Muscle layer of colon (tissue), 2 donors: ENCODE data around the gene CCNH.

Experiments
- H3K27ac ChIP-seq: one replicate; pipeline ENCODE4 v1.7.0; 2013; ENCODE audit warnings: low read depth, mild to moderate bottlenecking, low read length, moderate library complexity
- H3K27me3 ChIP-seq, 2 donors: one replicate each; pipeline ENCODE4 v1.7.0; 2013; ENCODE audit warnings: low read length in 2 of 2, mild to moderate bottlenecking in 2 of 2; ENCODE audit not compliant: insufficient read depth in 2 of 2, control insufficient read depth in 1 of 2
- H3K36me3 ChIP-seq: one replicate; pipeline ENCODE4 v1.7.0; 2013; ENCODE audit warnings: mild to moderate bottlenecking, low read length; ENCODE audit not compliant: insufficient read depth
- H3K4me1 ChIP-seq: one replicate; pipeline ENCODE4 v1.7.0; 2013; ENCODE audit warnings: mild to moderate bottlenecking, low read length; ENCODE audit not compliant: insufficient read depth
- H3K4me3 ChIP-seq, 2 donors: one replicate each; pipeline ENCODE4 v1.7.0; 2013; ENCODE audit warnings: low read length in 2 of 2, low read depth in 1 of 2, mild to moderate bottlenecking in 1 of 2, moderate library complexity in 1 of 2
- H3K9ac ChIP-seq: one replicate; pipeline ENCODE4 v1.7.0; 2013; ENCODE audit warnings: low read length
- H3K9me3 ChIP-seq: one replicate; pipeline ENCODE4 v1.7.0; 2013; ENCODE audit warnings: mild to moderate bottlenecking, low read length
- donor health status: abdominal sarcoma.
- donor health status: Adenocarcinoma of cecum.

The CCNH gene

DNA sequence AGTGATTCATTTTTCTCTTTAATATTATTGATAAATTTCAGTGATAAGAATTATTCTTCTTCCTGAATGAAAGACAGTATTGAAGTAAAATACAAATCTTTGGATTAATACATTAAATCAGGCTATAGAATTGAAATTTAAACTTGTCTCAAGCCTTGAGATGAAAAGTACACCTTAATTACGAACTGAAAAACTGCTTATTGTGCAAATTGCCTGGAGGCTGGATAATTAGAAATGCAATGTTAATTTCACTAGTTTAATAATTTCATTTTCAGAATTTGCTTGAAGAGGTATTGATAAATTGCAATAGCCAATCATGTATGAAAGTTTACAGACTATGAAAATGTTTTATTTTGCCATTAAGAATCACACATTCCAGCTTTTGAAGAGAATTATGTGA lies 11.0 kb upstream of the CCNH start:
- H3K27me3 ChIP-seq, result no peaks in the 10 kb centered on the region
- no peak overlapping the region for H3K27ac ChIP-seq
- H3K36me3 ChIP-seq, result no peaks in the 10 kb centered on the region
- no peak overlapping the region for H3K4me3 ChIP-seq
- no peaks in the 10 kb centered on the region for H3K4me1 ChIP-seq
- H3K9me3 ChIP-seq, result no peaks in the 10 kb centered on the region
- no peak overlapping the region for H3K9ac ChIP-seq

DNA sequence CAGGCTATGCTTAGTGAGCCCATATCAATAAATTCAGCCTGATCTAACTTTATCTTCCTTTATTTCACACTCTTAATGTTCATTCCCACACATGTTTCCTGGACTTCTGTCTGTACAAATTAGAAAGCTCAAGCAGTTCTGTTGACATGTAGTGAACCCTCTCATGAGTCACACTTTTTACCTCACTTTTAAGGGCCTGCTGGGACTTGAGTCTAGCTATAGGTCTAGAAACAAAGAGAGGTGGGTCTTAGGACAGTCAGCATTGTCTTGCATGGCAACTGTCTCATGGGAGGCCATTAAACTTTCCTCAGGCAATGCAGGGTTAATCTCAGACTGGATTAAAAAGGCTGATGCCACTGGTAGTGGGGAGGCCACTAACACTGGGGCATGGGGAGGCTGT lies 8.6 kb upstream of the CCNH start:
- H3K9me3 ChIP-seq, result no peaks in the 10 kb centered on the region
- H3K4me3 ChIP-seq, result no peak overlapping the region
- H3K9ac ChIP-seq, result no peak overlapping the region
- H3K27me3 ChIP-seq, result no peaks in the 10 kb centered on the region
- H3K4me1 ChIP-seq, result no peaks in the 10 kb centered on the region
- H3K27ac ChIP-seq, result no peak overlapping the region
- H3K36me3 ChIP-seq, result no peaks in the 10 kb centered on the region

DNA sequence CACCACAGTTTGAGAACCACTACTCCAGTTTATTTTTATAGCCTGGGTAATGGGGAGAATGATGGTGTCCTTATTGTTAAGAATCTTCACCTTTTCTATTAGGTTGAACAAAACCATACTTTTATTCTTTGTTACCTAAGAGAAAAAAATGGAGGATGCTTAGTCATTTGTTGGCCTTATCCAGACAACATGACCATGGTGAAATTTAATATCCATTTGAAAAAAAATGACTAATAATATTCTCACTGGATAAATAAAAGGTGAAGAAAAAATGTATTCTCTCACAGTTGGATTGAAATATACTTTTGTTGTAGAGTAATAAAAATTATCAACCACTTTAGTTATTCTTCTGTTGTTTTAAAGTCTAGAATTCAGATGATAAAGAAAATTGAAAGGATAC lies 5.8 kb upstream of the CCNH start:
- no peak overlapping the region for H3K4me3 ChIP-seq
- no peaks in the 10 kb centered on the region for H3K36me3 ChIP-seq
- H3K27ac ChIP-seq, result no peak overlapping the region
- H3K27me3 ChIP-seq, result no peaks in the 10 kb centered on the region
- no peak overlapping the region for H3K9ac ChIP-seq
- H3K9me3 ChIP-seq, result no peaks in the 10 kb centered on the region
- H3K4me1 ChIP-seq, result peaks cover under 1% of the 10 kb centered on the region

- Histone ChIP-seq H3K4me1 (peaks cover 19% of the 10 kb centered on the region), H3K27me3 (no peaks in the 10 kb centered on the region), H3K9ac (peak overlapping the region; percentile 100), H3K9me3 (no peaks in the 10 kb centered on the region), H3K4me3 (peak overlapping the region; percentile 42 to 97), H3K36me3 (peaks cover 15% of the 10 kb centered on the region), H3K27ac (peak overlapping the region; percentile 81)
Observed at GRCh38 chr5:87413343-87413645, 564 bp upstream of the CCNH start.

DNA sequence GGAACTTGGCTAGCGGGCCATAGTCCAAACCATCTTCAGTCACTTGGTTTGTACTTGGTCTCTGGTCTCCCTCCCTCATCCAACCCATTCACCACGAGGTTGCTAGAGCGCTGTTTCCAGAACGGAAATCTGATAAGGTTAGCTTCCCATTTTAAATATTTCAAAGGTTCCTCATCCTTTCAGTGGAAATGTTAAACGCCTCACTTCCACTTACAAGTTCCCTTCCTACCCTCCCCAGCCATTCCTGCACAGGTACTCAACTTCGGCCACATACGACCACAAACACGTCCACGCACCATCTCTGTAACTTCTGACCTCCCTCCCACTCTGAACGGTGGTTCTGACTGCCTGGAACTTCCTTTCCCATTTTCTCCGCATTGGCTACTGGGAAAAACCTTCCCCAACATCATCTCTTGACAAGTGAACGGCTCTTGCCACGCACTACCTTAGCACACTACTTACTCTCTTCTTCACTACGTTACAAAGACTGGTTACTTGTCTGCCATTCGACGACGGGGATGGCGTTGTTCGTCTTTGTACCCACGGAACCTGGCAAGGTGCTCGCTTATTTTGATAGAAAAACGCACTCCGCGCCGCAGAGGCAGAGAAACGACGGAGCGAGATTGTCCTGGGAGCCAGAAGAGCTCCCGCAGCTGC lies 629 bp downstream of the CCNH start:
- peak overlapping the region; percentile 99 for H3K27ac ChIP-seq
- H3K4me3 ChIP-seq, result peak overlapping the region; percentile 83 to 97
- peak overlapping the region; percentile 100 for H3K9ac ChIP-seq
- H3K9me3 ChIP-seq, result no peaks in the 10 kb centered on the region
- no peaks in the 10 kb centered on the region for H3K27me3 ChIP-seq
- peaks cover 25% of the 10 kb centered on the region for H3K36me3 ChIP-seq
- H3K4me1 ChIP-seq, result peaks cover 19% of the 10 kb centered on the region

DNA sequence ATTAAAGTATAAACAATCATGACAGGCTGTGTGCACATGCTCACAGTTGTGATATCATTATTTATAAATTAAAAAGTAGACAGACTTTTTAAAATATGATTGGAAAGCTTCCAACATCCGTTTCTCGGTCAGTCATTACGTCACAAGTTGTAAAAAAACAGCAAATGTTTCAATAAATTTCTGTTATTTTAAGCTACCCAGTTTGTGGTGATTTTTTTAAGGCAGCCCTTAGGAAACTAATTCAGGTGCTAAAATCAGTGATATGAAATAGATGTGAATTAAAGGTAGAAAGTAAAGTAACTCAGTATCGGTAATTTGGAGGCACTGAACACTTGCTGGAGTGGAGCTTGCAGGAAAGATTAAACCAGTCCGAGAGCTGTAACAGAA lies 1.2 kb downstream of the CCNH start:
- H3K9ac ChIP-seq, result peak overlapping the region; percentile 100
- peaks cover 30% of the 10 kb centered on the region for H3K36me3 ChIP-seq
- no peaks in the 10 kb centered on the region for H3K27me3 ChIP-seq
- H3K9me3 ChIP-seq, result no peaks in the 10 kb centered on the region
- H3K27ac ChIP-seq, result peak overlapping the region; percentile 99
- H3K4me1 ChIP-seq, result peaks cover 19% of the 10 kb centered on the region
- peak overlapping the region; percentile 46 to 97 for H3K4me3 ChIP-seq

- no peaks in the 10 kb centered on the region for H3K9me3 ChIP-seq
- no peak overlapping the region for H3K9ac ChIP-seq
- peaks cover 34% of the 10 kb centered on the region for H3K36me3 ChIP-seq
- H3K27me3 ChIP-seq, result no peaks in the 10 kb centered on the region
- peak overlapping the region; percentile 32 for H3K27ac ChIP-seq
- H3K4me1 ChIP-seq, result peaks cover 19% of the 10 kb centered on the region
- peak overlapping the region in 1 of 2 donors; percentile 4 for H3K4me3 ChIP-seq
Observed at GRCh38 chr5:87410931-87411330, 1.8 kb downstream of the CCNH start.

GRCh38 chr5:87408204-87408603 lies 4.5 kb downstream of the CCNH start:
- Histone ChIP-seq H3K4me3 (no peak overlapping the region), H3K4me1 (peaks cover 16% of the 10 kb centered on the region), H3K9me3 (no peaks in the 10 kb centered on the region), H3K36me3 (peaks cover 51% of the 10 kb centered on the region), H3K27me3 (no peaks in the 10 kb centered on the region), H3K27ac (no peak overlapping the region), H3K9ac (no peak overlapping the region)

GRCh38 chr5:87405472-87406155 lies 7.1 kb downstream of the CCNH start:
- no peak overlapping the region for H3K9ac ChIP-seq
- peaks cover under 1% of the 10 kb centered on the region for H3K4me1 ChIP-seq
- H3K27me3 ChIP-seq, result no peaks in the 10 kb centered on the region
- no peaks in the 10 kb centered on the region for H3K9me3 ChIP-seq
- peaks cover 60% of the 10 kb centered on the region for H3K36me3 ChIP-seq
- no peak overlapping the region for H3K4me3 ChIP-seq
- H3K27ac ChIP-seq, result no peak overlapping the region

- H3K27me3 ChIP-seq, result no peaks in the 10 kb centered on the region
- no peak overlapping the region for H3K27ac ChIP-seq
- no peak overlapping the region for H3K9ac ChIP-seq
- no peaks in the 10 kb centered on the region for H3K4me1 ChIP-seq
- H3K36me3 ChIP-seq, result peaks cover 62% of the 10 kb centered on the region
- no peaks in the 10 kb centered on the region for H3K9me3 ChIP-seq
- H3K4me3 ChIP-seq, result no peak overlapping the region
Observed at GRCh38 chr5:87404359-87404758, 8.4 kb downstream of the CCNH start.

GRCh38 chr5:87403899-87404298 lies 8.8 kb downstream of the CCNH start:
- H3K9me3 ChIP-seq, result no peaks in the 10 kb centered on the region
- H3K27me3 ChIP-seq, result no peaks in the 10 kb centered on the region
- H3K36me3 ChIP-seq, result peaks cover 62% of the 10 kb centered on the region
- no peak overlapping the region for H3K4me3 ChIP-seq
- no peak overlapping the region for H3K27ac ChIP-seq
- H3K9ac ChIP-seq, result no peak overlapping the region
- H3K4me1 ChIP-seq, result no peaks in the 10 kb centered on the region

DNA sequence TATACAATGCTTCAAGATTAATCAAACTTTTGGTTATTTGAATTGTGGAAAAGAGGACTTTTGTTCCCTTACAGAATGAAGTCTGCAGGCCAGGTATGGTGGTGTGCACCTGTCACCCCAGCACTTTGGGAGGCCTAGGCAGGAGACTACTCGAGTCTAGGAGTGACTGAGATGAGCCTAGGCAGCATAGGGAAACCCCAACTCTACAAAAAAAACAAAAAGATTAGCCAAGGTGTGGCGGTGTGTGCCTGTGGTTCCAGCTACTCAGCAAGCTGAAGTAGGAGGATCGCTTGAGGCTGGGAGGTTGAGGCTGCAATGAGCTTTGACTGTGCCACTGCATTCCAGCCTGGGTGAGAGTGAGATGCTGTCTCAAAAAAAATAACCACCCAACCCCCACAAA lies 9.3 kb downstream of the CCNH start:
- H3K36me3 ChIP-seq, result peaks cover 60% of the 10 kb centered on the region
- H3K9ac ChIP-seq, result no peak overlapping the region
- H3K27me3 ChIP-seq, result no peaks in the 10 kb centered on the region
- no peaks in the 10 kb centered on the region for H3K4me1 ChIP-seq
- no peak overlapping the region for H3K4me3 ChIP-seq
- H3K27ac ChIP-seq, result no peak overlapping the region
- H3K9me3 ChIP-seq, result no peaks in the 10 kb centered on the region
